ENCODE results near the gene ELFN2.

ELFN2 gene

GRCh38 chr22:37371491-37371890 lies 55.8 kb downstream of the ELFN2 start:
- H3K4me3 ChIP-seq (ENCODE audit: low read depth, low read length) = no peak overlapping the region
- TF ChIP-seq, protein P1, sequence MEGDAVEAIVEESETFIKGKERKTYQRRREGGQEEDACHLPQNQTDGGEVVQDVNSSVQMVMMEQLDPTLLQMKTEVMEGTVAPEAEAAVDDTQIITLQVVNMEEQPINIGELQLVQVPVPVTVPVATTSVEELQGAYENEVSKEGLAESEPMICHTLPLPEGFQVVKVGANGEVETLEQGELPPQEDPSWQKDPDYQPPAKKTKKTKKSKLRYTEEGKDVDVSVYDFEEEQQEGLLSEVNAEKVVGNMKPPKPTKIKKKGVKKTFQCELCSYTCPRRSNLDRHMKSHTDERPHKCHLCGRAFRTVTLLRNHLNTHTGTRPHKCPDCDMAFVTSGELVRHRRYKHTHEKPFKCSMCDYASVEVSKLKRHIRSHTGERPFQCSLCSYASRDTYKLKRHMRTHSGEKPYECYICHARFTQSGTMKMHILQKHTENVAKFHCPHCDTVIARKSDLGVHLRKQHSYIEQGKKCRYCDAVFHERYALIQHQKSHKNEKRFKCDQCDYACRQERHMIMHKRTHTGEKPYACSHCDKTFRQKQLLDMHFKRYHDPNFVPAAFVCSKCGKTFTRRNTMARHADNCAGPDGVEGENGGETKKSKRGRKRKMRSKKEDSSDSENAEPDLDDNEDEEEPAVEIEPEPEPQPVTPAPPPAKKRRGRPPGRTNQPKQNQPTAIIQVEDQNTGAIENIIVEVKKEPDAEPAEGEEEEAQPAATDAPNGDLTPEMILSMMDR (IDR thresholded peaks at IDR 0.05; ENCODE audit: low read depth, low read length, missing control alignments) = no peak
- DNase-seq (ENCODE audit: low read depth) = no peak

- DNase-seq (ENCODE audit: low read depth) = peak; percentile 5
- no peak overlapping the region for H3K4me3 ChIP-seq (ENCODE audit: low read depth, low read length)
- TF ChIP-seq, protein P1 (IDR thresholded peaks at IDR 0.05; ENCODE audit: low read depth, low read length, missing control alignments) = no peak
These were observed 56.8 kb downstream of the ELFN2 start for GRCh38 chr22:37370306-37370979.

- TF ChIP-seq, protein P1 (IDR thresholded peaks at IDR 0.05; ENCODE audit: low read depth, low read length, missing control alignments) = no peak
- H3K4me3 ChIP-seq (ENCODE audit: low read depth, low read length) = no peak overlapping the region
- DNase-seq (ENCODE audit: low read depth) = no peak
These were observed 57.8 kb downstream of the ELFN2 start for GRCh38 chr22:37369483-37369882.

GRCh38 chr22:37368058-37368457 lies 59.2 kb downstream of the ELFN2 start:
- TF ChIP-seq, protein P1 (IDR thresholded peaks at IDR 0.05; ENCODE audit: low read depth, low read length, missing control alignments) = no peak
- H3K4me3 ChIP-seq (ENCODE audit: low read depth, low read length) = no peak overlapping the region
- no peak for DNase-seq (ENCODE audit: low read depth)

- TF ChIP-seq, protein P1 (IDR thresholded peaks at IDR 0.05; ENCODE audit: low read depth, low read length, missing control alignments) = no peak
- no peak for DNase-seq (ENCODE audit: low read depth)
- no peak overlapping the region for H3K4me3 ChIP-seq (ENCODE audit: low read depth, low read length)
These were observed 60.7 kb downstream of the ELFN2 start for GRCh38 chr22:37366601-37367000.

DNA sequence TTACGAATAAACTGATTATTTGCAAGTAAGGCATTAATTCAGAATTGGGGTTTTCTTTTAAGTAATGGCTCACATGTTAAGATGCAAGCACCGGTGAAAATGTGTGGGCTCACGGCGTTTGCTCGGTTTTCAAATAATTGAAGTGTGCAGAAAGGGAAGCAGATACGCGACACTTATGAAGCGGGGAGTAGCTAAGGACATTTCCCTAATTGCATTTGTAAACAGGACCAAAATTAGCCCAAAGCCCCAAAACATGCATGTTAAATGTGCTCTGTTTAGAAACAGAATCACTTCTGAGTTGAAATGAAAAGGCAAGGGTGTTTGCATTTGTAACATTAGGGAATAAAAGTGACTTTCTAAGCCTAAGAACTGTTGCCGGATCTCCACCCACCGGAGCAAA lies 61.3 kb downstream of the ELFN2 start:
- TF ChIP-seq, protein P1 (IDR thresholded peaks at IDR 0.05; ENCODE audit: low read depth, low read length, missing control alignments) = no peak
- no peak overlapping the region for H3K4me3 ChIP-seq (ENCODE audit: low read depth, low read length)
- DNase-seq (ENCODE audit: low read depth) = no peak

Data from GM12864 (cell line).